Measurements from ENCODE around the gene PRTG. TPM values are rescaled to one million over a fixed set of nuclear protein-coding genes. Genes with fewer than 3 reads are reported as not detected.

The PRTG gene
- polyA plus RNA-seq, 1 of the 3 experiments (the other 2 are of a cell fraction): 3.0 TPM

GRCh38 chr15:55638764-55639163, 104.2 kb downstream of the PRTG start:
- ChIA-PET CTCF (interaction anchor here (0.9 to 6.0 kb wide), 9 partner anchors 10 to 279 kb away, joined by 3 to 24 read pairs (median 4); no protein-coding TSS in a partner anchor), POLR2A (no interaction called here)
- no peak for DNase-seq
- WGBS (ENCODE audit: low lambda C conversion rate): 78% methylated on average over 1 of the region's 1 CpG
- no peak overlapping the region for H2AFZ ChIP-seq (ENCODE audit: low read depth)
- H4K20me1 ChIP-seq (ENCODE audit: insufficient read depth): no peaks in the 10 kb centered on the region
- H3K27me3 ChIP-seq (ENCODE audit: insufficient read depth): no peaks in the 10 kb centered on the region
- H3K36me3 ChIP-seq (replicated peaks in 1 of 2; ENCODE audit: control insufficient read depth in 1 of 2, insufficient read depth in 2 of 2, low read length in 1 of 2): peaks cover 37 to 42% of the 10 kb centered on the region in 2 experiments
- H3K9ac ChIP-seq: no peak overlapping the region
- H3F3A ChIP-seq (replicated peaks; ENCODE audit: insufficient read depth): peaks cover 9% of the 10 kb centered on the region
- no peak overlapping the region for H3K27ac ChIP-seq (ENCODE audit: low read depth in 2 of 2, low read length in 1 of 2)
- TF ChIP-seq GATA2 (CRISPR knock-in tag; IDR thresholded peaks at IDR 0.05): no peak
- no peak for TF ChIP-seq RAD21 (IDR thresholded peaks at IDR 0.05; ENCODE audit: low read length)
- TF ChIP-seq, protein P1, sequence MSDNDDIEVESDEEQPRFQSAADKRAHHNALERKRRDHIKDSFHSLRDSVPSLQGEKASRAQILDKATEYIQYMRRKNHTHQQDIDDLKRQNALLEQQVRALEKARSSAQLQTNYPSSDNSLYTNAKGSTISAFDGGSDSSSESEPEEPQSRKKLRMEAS (IDR thresholded peaks at IDR 0.05; ENCODE audit: low read depth): no peak
- TF ChIP-seq, protein P2, sequence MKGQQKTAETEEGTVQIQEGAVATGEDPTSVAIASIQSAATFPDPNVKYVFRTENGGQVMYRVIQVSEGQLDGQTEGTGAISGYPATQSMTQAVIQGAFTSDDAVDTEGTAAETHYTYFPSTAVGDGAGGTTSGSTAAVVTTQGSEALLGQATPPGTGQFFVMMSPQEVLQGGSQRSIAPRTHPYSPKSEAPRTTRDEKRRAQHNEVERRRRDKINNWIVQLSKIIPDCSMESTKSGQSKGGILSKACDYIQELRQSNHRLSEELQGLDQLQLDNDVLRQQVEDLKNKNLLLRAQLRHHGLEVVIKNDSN (IDR thresholded peaks at IDR 0.05; ENCODE audit: borderline replicate concordance, low read depth): no peak
- no peak for TF ChIP-seq MXI1 (IDR thresholded peaks at IDR 0.05; ENCODE audit: low read depth, low read length)
- TF ChIP-seq ZBTB33 (IDR thresholded peaks at IDR 0.05; ENCODE audit: borderline replicate concordance, low read depth): no peak
- TF ChIP-seq EZH2phosphoT487 (IDR thresholded peaks at IDR 0.05; ENCODE audit: borderline replicate concordance, low read depth): no peak
- TF ChIP-seq GABPA (IDR thresholded peaks at IDR 0.05; ENCODE audit: low read depth): no peak
- no peak for TF ChIP-seq YY1 (IDR thresholded peaks at IDR 0.05; ENCODE audit: low read depth)
- TF ChIP-seq SMC3 (IDR thresholded peaks at IDR 0.05; ENCODE audit: low read depth, low read length): no peak
- TF ChIP-seq RCOR1 (IDR thresholded peaks at IDR 0.05; ENCODE audit: low read length): no peak
- no peak for TF ChIP-seq EP300 (IDR thresholded peaks at IDR 0.05; ENCODE audit: borderline replicate concordance in 1 of 2, low read depth in 1 of 2, low read length in 1 of 2)
- H3K4me2 ChIP-seq: no peak overlapping the region
- no peaks in the 10 kb centered on the region for H3K4me1 ChIP-seq (ENCODE audit: control insufficient read depth in 1 of 2, insufficient read depth in 2 of 2, low read depth in 1 of 2, low read length in 1 of 2)
- no peaks in the 10 kb centered on the region for H3K79me2 ChIP-seq (ENCODE audit: insufficient read depth)
- H3K9me2 ChIP-seq: no peaks in the 10 kb centered on the region
- no peak overlapping the region for H3K4me3 ChIP-seq (ENCODE audit: low read depth in 2 of 2, low read length in 1 of 2)
- H3K9me3 ChIP-seq: no peaks in the 10 kb centered on the region

- Histone ChIP-seq H3K36me3 (replicated peaks in 1 of 2; ENCODE audit: control insufficient read depth in 1 of 2, insufficient read depth in 2 of 2, low read length in 1 of 2) (peaks cover 42 to 45% of the 10 kb centered on the region in 2 experiments), H3K4me3 (ENCODE audit: low read depth in 2 of 2, low read length in 1 of 2) (no peak overlapping the region), H3K4me1 (ENCODE audit: control insufficient read depth in 1 of 2, insufficient read depth in 2 of 2, low read depth in 1 of 2, low read length in 1 of 2) (no peaks in the 10 kb centered on the region), H4K20me1 (ENCODE audit: insufficient read depth) (no peaks in the 10 kb centered on the region), H3K27ac (ENCODE audit: low read depth in 2 of 2, low read length in 1 of 2) (no peak overlapping the region), H3K9me3 (no peaks in the 10 kb centered on the region), H3K79me2 (ENCODE audit: insufficient read depth) (no peaks in the 10 kb centered on the region), H3K4me2 (no peak overlapping the region), H3K27me3 (ENCODE audit: insufficient read depth) (no peaks in the 10 kb centered on the region), H2AFZ (ENCODE audit: low read depth) (no peak overlapping the region), H3K9ac (no peak overlapping the region), H3F3A (replicated peaks; ENCODE audit: insufficient read depth) (peaks cover 12% of the 10 kb centered on the region), H3K9me2 (no peaks in the 10 kb centered on the region)
- TF ChIP-seq EZH2phosphoT487 (IDR thresholded peaks at IDR 0.05; ENCODE audit: borderline replicate concordance, low read depth) (no peak), FOXM1 (IDR thresholded peaks at IDR 0.05; ENCODE audit: low read depth) (no peak), MEF2A (IDR thresholded peaks at IDR 0.05; ENCODE audit: borderline replicate concordance, low read depth) (no peak), RFX5 (IDR thresholded peaks at IDR 0.05; ENCODE audit: low read length) (no peak), SIN3A (IDR thresholded peaks at IDR 0.05; ENCODE audit: borderline replicate concordance, low read depth, low read length) (no peak), MXI1 (IDR thresholded peaks at IDR 0.05; ENCODE audit: low read depth, low read length) (no peak), RCOR1 (IDR thresholded peaks at IDR 0.05; ENCODE audit: low read length) (no peak), ELF1 (IDR thresholded peaks at IDR 0.05) (no peak)
- TF ChIP-seq, protein P3, sequence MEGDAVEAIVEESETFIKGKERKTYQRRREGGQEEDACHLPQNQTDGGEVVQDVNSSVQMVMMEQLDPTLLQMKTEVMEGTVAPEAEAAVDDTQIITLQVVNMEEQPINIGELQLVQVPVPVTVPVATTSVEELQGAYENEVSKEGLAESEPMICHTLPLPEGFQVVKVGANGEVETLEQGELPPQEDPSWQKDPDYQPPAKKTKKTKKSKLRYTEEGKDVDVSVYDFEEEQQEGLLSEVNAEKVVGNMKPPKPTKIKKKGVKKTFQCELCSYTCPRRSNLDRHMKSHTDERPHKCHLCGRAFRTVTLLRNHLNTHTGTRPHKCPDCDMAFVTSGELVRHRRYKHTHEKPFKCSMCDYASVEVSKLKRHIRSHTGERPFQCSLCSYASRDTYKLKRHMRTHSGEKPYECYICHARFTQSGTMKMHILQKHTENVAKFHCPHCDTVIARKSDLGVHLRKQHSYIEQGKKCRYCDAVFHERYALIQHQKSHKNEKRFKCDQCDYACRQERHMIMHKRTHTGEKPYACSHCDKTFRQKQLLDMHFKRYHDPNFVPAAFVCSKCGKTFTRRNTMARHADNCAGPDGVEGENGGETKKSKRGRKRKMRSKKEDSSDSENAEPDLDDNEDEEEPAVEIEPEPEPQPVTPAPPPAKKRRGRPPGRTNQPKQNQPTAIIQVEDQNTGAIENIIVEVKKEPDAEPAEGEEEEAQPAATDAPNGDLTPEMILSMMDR (IDR thresholded peaks at IDR 0.05): no peak
- no peak for DNase-seq
- POLR2A ChIA-PET: no interaction called here
- 95% methylated on average over 3 of the region's 3 CpGs for WGBS (ENCODE audit: low lambda C conversion rate)
- CTCF ChIA-PET: interaction anchor here (6.0 kb wide), 1 partner anchor 111 kb away, joined by 24 read pairs; no protein-coding TSS in a partner anchor
Observed at GRCh38 chr15:55637086-55637485, 105.9 kb downstream of the PRTG start.

All from SK-N-SH (cell line).